Activated CD4-positive, alpha-beta T cell treated with anti-CD3 and anti-CD28 coated beads for 4 hours (primary cell): ENCODE measurements around the gene LINGO4.
A peak's percentile ranks its signal among the peaks of the same experiment; 100 is the strongest.
"Not testable (repeated sequence)": the region's sequence is repeated elsewhere in the genome, so short reads cannot be mapped to it uniquely, and the experiment has no call there.

ENCODE experiments used
- DNase-seq, 2 donors: peaks; one replicate each; pipeline ENCODE4 v3.0.0-alpha.2; 2020

Gene LINGO4

GRCh38 chr1:151779852-151780251 is 25.4 kb downstream of the LINGO4 start:
- no peak for DNase-seq

GRCh38 chr1:151777317-151777716 is 27.9 kb downstream of the LINGO4 start:
- DNase-seq: no peak

GRCh38 chr1:151776665-151777062 is 28.6 kb downstream of the LINGO4 start:
- DNase-seq: no peak

GRCh38 chr1:151775894-151776664 is 29.1 kb downstream of the LINGO4 start:
- no peak for DNase-seq

GRCh38 chr1:151774256-151774922 is 30.8 kb downstream of the LINGO4 start:
- DNase-seq: no peak

- no peak for DNase-seq
Observed at GRCh38 chr1:151773702-151774101, 31.5 kb downstream of the LINGO4 start.

GRCh38 chr1:151769270-151769669 is 35.9 kb downstream of the LINGO4 start:
- DNase-seq: not testable (repeated sequence)

GRCh38 chr1:151768351-151769066 is 36.7 kb downstream of the LINGO4 start:
- not testable (repeated sequence) for DNase-seq

GRCh38 chr1:151763990-151764389 is 41.2 kb downstream of the LINGO4 start:
- DNase-seq: no peak

- peak; percentile 80 to 83 for DNase-seq
Observed at GRCh38 chr1:151762941-151763921, 42.0 kb downstream of the LINGO4 start, which contains the start of gene MRPL9. Gene MRPL9, minus strand, starts transcription at chr1:151763496. Its CDS starts 17 bp downstream, at chr1:151763479.

GRCh38 chr1:151760597-151761385 is 44.4 kb downstream of the LINGO4 start:
- DNase-seq: no peak

- no peak for DNase-seq
Observed at GRCh38 chr1:151759241-151759640, 46.0 kb downstream of the LINGO4 start.

- DNase-seq: no peak
Observed at GRCh38 chr1:151756291-151756690, 48.9 kb downstream of the LINGO4 start.
